Gastrocnemius medialis (tissue), 4 donors: Measurements from ENCODE around the gene HERC4.

Experiments used
- POLR2A ChIP-seq, 2 donors: fragments of 450-650 bp; IDR thresholded peaks; one replicate each; pipeline ENCODE4 v1.6.1; 2017; ENCODE audit warnings: antibody characterized with exemption in 2 of 2, mild to moderate bottlenecking in 2 of 2, moderate library complexity in 2 of 2
- TF ChIP-seq, protein P1 (sequence below), 5 experiments: fragments of 450-650 bp in 3 of 5; fragments of 200-600 bp in 2 of 5; sonication (generic) in 2 of 5; IDR thresholded peaks in 4 of 5; conservative IDR thresholded peaks in 1 of 5; 1 replicate in 4 of 5; 2 replicates in 1 of 5; pipeline ENCODE4 v1.5.1; 2016 to 2019; ENCODE audit warnings: antibody characterized with exemption in 5 of 5, mild to moderate bottlenecking in 3 of 5, moderate library complexity in 3 of 5

DNA sequence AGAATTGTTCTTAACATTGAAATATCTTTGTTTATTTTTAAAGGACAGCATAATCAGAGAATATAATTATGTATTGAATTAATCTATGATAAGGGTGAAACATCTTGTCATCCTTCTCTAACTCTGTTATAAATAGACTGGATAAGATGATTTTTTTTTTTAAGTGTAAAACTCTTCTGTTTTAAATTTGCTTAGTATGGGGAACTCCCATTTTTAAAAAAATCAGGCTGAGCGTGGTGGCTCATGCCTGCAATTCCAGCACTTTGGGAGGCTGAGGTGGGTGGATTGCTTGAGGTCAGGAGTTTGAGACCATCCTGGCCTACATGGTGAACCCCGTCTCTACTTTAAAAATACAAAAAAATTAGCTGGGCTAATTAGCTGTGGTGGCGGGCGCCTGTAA is 9.4 kb upstream of the HERC4 start:
- no peak for TF ChIP-seq POLR2A (IDR thresholded peaks at IDR 0.05)
- TF ChIP-seq, protein P1, sequence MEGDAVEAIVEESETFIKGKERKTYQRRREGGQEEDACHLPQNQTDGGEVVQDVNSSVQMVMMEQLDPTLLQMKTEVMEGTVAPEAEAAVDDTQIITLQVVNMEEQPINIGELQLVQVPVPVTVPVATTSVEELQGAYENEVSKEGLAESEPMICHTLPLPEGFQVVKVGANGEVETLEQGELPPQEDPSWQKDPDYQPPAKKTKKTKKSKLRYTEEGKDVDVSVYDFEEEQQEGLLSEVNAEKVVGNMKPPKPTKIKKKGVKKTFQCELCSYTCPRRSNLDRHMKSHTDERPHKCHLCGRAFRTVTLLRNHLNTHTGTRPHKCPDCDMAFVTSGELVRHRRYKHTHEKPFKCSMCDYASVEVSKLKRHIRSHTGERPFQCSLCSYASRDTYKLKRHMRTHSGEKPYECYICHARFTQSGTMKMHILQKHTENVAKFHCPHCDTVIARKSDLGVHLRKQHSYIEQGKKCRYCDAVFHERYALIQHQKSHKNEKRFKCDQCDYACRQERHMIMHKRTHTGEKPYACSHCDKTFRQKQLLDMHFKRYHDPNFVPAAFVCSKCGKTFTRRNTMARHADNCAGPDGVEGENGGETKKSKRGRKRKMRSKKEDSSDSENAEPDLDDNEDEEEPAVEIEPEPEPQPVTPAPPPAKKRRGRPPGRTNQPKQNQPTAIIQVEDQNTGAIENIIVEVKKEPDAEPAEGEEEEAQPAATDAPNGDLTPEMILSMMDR (IDR thresholded peaks at IDR 0.05 in 4 of 5, conservative IDR thresholded peaks at IDR 0.05 in 1 of 5): no peak
